Measurements from ENCODE around the gene RCN2. TPM values are rescaled to one million over a fixed set of nuclear protein-coding genes. Genes with fewer than 3 reads are reported as not detected.

Gene RCN2
- total and polyA plus RNA-seq, 2 of the 13 experiments (the other 11 are each of a cell fraction or from before 2014, with no cell fraction given): 84.4 to 89.0 TPM

DNA sequence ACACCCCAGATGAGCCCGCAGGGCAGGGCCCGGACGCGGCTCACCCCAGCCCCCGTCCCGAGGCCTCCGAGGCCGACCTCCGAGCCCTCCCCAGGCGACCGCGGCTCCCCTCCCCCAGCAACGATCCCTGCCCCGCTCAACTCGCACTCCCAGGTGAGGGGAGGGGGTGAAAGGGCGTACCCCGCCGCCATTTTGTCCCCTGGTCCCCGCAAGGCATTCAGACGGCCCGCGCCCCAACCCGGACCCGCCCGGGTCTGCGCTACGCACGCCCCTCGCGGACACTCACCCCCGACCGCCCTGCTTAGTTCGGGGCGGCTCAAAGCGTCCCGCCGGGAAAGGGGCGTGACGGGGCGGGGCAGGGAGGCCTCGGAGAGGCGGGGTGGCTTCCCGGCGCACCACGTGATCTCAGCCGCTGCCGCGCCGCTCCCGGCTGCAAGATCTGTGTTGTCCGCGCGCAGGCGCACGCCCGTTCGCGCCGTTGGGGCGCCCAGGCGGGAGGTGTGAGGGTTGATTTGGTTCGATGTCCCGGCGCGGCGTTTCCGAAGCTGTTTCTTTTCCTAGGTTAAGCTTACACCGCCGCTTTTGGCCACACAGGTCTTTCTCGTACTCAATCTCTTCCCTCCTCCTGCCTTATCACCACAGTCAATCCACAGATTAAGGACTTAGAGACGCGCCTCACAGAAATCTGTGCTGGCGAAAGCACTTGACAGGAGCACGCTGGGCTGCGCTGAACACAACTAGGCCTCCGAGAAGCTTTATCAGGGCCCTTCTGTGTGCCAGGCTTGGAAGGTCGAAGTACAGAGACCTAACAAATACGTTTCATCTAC is 26.3 kb upstream of the RCN2 start, which contains the start of gene SCAPER (continued):
- TF ChIP-seq CC2D1A (CRISPR knock-in tag; IDR thresholded peaks at IDR 0.05) (0 out of 2 replicates have a peak, but pooled peaks have one; percentile 85), ZNF431 (CRISPR knock-in tag; IDR thresholded peaks at IDR 0.05; ENCODE audit: borderline replicate concordance, low read depth) (peak; percentile 66; the same call in 1 of the 2 replicates), ZNF143 (CRISPR knock-in tag; IDR thresholded peaks at IDR 0.05) (peak; percentile 44; the same call in 1 of the 2 replicates), ZSCAN29 (CRISPR knock-in tag; conservative IDR thresholded peaks at IDR 0.05) (no peak; the same call in none of the 2 replicates), MEF2D (CRISPR knock-in tag; IDR thresholded peaks at IDR 0.05) (peak; percentile 72), MLX (CRISPR knock-in tag; IDR thresholded peaks at IDR 0.05) (peak; percentile 69), MAFF (IDR thresholded peaks at IDR 0.05; ENCODE audit: low read depth, low read length) (no peak), ZNF121 (CRISPR knock-in tag; IDR thresholded peaks at IDR 0.05) (no peak), MATR3 (CRISPR knock-in tag; IDR thresholded peaks at IDR 0.05) (no peak), ISX (CRISPR knock-in tag; conservative IDR thresholded peaks at IDR 0.05) (peak; percentile 93), ZNF441 (CRISPR knock-in tag; IDR thresholded peaks at IDR 0.05; ENCODE audit: borderline replicate concordance) (peak; percentile 91; the same call in 1 of the 2 replicates), ZNF619 (CRISPR knock-in tag; IDR thresholded peaks at IDR 0.05) (no peak), ZXDC (CRISPR knock-in tag; IDR thresholded peaks at IDR 0.05) (peak; percentile 87; the same call in 1 of the 2 replicates), TCF7 (IDR thresholded peaks at IDR 0.05; ENCODE audit: low read depth) (peak; percentile 61)
- TF ChIP-seq, protein P1, sequence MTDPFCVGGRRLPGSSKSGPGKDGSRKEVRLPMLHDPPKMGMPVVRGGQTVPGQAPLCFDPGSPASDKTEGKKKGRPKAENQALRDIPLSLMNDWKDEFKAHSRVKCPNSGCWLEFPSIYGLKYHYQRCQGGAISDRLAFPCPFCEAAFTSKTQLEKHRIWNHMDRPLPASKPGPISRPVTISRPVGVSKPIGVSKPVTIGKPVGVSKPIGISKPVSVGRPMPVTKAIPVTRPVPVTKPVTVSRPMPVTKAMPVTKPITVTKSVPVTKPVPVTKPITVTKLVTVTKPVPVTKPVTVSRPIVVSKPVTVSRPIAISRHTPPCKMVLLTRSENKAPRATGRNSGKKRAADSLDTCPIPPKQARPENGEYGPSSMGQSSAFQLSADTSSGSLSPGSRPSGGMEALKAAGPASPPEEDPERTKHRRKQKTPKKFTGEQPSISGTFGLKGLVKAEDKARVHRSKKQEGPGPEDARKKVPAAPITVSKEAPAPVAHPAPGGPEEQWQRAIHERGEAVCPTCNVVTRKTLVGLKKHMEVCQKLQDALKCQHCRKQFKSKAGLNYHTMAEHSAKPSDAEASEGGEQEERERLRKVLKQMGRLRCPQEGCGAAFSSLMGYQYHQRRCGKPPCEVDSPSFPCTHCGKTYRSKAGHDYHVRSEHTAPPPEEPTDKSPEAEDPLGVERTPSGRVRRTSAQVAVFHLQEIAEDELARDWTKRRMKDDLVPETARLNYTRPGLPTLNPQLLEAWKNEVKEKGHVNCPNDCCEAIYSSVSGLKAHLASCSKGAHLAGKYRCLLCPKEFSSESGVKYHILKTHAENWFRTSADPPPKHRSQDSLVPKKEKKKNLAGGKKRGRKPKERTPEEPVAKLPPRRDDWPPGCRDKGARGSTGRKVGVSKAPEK (CRISPR knock-in tag; IDR thresholded peaks at IDR 0.05; ENCODE audit: borderline replicate concordance): no peak; the same call in 1 of the 2 replicates
- TF ChIP-seq, protein P2, sequence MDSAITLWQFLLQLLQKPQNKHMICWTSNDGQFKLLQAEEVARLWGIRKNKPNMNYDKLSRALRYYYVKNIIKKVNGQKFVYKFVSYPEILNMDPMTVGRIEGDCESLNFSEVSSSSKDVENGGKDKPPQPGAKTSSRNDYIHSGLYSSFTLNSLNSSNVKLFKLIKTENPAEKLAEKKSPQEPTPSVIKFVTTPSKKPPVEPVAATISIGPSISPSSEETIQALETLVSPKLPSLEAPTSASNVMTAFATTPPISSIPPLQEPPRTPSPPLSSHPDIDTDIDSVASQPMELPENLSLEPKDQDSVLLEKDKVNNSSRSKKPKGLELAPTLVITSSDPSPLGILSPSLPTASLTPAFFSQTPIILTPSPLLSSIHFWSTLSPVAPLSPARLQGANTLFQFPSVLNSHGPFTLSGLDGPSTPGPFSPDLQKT (CRISPR knock-in tag; IDR thresholded peaks at IDR 0.05; ENCODE audit: borderline replicate concordance): peak; percentile 51; the same call in 1 of the 2 replicates
- TF ChIP-seq, protein P3, sequence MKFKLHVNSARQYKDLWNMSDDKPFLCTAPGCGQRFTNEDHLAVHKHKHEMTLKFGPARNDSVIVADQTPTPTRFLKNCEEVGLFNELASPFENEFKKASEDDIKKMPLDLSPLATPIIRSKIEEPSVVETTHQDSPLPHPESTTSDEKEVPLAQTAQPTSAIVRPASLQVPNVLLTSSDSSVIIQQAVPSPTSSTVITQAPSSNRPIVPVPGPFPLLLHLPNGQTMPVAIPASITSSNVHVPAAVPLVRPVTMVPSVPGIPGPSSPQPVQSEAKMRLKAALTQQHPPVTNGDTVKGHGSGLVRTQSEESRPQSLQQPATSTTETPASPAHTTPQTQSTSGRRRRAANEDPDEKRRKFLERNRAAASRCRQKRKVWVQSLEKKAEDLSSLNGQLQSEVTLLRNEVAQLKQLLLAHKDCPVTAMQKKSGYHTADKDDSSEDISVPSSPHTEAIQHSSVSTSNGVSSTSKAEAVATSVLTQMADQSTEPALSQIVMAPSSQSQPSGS (CRISPR knock-in tag; IDR thresholded peaks at IDR 0.05): peak; percentile 22; the same call in 1 of the 2 replicates
- TF ChIP-seq, protein P4, sequence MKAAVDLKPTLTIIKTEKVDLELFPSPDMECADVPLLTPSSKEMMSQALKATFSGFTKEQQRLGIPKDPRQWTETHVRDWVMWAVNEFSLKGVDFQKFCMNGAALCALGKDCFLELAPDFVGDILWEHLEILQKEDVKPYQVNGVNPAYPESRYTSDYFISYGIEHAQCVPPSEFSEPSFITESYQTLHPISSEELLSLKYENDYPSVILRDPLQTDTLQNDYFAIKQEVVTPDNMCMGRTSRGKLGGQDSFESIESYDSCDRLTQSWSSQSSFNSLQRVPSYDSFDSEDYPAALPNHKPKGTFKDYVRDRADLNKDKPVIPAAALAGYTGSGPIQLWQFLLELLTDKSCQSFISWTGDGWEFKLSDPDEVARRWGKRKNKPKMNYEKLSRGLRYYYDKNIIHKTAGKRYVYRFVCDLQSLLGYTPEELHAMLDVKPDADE (CRISPR knock-in tag; IDR thresholded peaks at IDR 0.05): peak; percentile 94; the same call in 1 of the 2 replicates
